Activated T-cell treated with anti-CD3 and anti-CD28 coated beads for 1 hour (primary cell): ENCODE measurements around the gene COL1A1.

Experiments used
- DNase-seq: peaks from one replicate; pipeline ENCODE4 v3.0.0-alpha.2; 2020; ENCODE audit warnings: low read depth

The COL1A1 gene

DNA sequence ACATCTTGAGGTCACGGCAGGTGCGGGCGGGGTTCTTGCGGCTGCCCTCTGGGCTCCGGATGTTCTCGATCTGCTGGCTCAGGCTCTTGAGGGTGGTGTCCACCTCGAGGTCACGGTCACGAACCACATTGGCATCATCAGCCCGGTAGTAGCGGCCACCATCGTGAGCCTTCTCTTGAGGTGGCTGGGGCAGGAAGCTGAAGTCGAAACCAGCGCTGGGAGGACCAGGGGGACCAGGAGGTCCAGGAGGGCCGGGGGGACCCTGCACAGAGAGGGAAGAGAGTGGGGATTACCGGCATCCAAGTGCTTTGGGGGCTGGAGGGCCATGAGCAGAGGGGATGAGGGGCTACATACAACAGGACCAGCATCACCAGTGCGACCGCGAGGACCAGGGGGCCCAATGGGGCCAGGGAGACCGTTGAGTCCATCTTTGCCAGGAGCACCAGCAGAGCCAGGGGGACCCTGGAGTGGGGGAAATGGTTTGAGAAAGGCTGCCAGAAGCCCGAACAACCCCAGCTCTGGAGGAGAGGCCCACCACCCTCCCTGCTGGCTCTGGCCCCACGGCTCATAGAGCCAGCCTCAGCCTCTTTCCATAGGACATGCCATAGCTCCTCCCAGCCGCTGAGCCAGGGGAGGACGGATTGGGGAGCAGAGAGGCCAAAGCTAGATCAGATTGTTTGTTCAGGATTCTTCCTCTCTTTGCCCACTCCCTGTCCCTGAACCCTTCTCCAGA, 14.6 kb downstream of the COL1A1 start:
- DNase-seq = no peak

DNA sequence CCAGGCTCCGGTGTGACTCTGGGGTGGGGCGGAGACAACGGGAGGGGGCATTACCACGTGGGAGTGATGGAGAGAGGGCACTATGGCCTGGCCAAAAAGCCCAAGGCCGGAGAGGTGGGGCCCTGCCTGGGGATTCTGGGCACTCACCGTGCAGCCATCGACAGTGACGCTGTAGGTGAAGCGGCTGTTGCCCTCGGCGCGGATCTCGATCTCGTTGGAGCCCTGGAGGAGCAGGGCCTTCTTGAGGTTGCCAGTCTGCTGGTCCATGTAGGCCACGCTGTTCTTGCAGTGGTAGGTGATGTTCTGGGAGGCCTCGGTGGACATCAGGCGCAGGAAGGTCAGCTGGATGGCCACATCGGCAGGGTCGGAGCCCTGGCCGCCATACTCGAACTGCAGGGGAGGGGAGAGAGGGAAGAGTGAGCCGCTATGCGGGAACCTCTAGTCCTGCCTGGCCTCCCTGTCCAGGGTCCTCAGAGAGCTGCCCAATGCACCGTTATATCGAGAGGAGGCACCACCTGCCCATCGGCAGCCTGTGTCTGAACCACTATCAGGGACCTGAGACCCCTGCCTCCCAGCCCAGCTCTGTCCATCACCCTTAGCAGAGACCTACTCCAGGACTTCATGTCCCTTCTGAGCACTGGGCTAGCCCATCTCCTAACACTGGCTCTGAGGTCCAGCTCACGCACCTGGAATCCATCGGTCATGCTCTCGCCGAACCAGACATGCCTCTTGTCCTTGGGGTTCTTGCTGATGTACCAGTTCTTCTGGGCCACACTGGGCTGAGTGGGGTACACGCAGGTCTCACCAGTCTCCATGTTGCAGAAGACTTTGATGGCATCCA, 15.6 kb downstream of the COL1A1 start:
- no peak for DNase-seq

DNA sequence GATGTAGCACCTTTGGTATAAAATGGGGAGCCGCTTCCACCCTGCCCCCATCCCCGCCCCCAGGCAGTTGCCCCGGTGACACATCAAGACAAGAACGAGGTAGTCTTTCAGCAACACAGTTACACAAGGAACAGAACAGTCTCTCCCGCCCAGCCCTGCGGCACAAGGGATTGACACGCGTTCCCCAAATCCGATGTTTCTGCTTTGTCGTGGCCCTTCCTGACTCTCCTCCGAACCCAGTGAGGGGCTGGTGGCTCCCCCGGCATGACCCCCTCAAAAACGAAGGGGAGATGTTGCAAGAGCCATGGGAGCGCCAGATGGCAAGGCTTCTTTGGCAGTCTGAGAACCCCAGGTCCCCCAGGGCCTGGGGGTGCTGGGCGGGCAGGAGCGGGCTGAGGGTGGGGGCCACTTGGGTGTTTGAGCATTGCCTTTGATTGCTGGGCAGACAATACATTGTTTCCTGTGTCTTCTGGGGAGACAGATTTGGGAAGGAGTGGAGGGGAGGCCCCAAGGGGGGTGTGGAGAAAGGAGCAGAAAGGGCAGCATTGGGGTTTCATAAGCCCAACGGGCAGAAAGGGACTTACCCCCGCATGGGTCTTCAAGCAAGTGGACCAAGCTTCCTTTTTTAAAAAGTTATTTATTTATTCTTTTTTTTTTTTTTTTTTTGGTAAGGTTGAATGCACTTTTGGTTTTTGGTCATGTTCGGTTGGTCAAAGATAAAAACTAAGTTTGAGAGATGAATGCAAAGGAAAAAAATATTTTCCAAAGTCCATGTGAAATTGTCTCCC, 16.6 kb downstream of the COL1A1 start:
- no peak for DNase-seq

DNA sequence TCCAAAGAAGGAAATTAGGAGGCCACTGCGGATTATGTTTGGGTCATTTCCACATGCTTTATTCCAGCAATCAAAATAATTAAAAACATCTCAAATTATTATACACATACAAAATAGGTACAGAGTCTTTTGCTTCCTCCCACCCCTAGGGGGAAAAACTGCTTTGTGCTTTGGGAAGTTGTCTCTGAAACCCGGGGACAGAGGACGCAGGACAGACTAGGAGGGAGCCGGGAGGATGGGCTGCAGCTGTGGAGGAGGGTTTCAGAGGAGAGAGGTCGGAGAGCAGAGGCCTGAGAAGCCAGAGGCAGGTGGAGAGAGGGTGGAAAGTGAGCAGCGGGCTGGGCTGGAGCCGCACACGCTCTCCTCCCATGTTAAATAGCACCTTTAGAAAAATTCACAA, 17.4 kb downstream of the COL1A1 start:
- DNase-seq = no peak

DNA sequence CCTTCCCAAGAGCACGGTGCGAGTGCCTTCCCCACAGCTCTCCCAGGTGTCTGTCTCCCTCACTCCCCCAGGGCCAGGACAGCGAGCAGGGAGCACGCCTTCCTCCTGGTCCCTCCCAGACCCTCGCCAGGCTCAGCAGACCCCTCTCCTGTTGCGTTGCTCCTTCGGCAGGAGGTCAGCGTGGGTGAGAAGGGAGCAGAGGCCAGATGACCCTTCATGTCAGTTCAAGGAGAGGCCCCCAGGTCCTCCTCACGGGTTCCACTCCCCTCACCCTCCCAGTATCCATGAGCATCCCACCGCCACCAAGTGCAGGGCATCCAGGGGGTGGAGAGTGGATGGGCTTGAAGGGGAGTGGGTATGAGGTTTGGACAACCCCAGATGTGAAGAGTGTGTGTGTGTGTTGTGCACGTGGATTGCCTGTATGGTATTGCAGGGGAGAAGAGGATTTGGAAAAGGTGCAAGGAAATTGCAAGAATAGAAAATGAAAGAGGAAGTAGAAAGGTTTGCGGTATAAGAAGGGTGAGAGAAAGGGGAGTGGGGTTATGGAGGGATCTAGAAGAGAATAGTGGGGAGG, 17.9 kb downstream of the COL1A1 start:
- no peak for DNase-seq

DNA sequence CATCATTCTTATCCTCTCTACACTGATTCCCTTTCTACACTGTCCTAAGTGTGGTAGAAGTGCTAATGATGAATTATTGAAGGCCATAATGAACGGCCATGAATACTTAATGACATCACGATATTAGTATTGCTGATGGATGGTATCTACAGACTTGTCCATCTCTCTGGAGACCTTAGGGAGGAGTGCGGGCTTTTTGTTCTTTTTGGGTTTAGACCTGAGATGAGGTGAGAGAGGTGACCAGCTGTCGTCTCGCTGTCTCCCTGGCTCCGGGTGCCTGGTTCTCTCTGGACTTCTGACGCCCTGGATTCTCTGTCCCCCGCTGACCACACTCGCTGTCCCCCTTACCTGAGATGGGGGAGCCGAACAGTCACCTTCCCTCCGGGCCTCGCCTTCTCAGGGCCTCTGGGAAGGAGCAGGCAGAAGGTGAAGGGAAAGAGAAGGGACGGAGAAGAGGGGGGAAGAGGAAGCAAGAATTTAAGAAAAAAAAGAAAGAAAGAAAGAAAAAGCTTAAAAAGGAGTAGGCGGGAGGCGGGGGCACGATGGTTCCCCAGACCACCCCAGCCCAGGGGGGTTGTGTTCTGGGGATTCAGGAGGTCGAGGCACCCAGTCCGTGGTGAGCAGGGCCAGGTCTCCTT, 18.5 kb downstream of the COL1A1 start:
- DNase-seq = no peak

DNA sequence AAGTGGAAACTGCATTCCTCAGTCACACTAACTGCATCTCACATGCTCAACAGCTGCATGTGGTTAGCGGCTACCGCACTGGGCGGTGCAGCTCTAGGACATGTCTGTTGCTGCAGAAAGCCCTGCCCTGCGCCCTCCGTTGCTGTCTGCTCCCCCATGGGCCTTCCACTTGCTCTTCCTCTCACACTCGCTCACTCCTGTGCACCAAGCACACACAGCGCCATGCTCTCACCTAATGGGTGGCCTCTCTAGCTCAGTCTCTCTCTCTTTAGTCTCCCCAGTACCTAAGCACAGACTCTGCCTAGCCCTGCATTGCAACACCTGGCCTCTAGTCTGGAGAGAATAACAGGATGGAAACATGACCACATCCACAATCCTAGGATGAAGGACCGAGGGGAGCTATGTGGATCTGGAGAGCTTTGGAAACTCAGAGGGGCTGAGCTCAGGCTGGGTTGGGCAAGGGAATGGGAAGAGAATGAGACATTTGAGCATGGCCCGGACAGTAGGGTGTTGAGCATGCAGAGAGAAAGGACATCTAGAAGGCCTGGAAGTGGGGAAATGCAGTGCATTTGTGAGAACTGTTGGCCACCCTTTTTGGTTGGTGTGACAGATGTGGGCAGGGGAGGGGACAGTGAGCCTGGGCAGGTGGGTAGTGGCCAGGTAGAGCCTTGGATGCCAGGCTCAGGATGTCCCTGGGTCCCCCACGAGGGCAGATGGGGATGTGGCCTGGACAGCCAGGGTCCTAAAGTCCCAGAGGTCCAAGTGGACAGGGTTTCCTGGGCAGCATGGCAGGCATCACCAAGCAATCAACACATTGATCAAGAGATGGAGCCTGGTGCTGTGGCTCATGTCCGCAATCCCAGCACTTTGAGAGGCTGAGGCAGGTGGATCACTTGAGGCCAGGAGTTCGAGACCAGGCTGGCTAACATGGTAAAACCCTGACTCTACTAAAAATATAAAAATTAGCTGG, 19.6 kb downstream of the COL1A1 start:
- no peak for DNase-seq

DNA sequence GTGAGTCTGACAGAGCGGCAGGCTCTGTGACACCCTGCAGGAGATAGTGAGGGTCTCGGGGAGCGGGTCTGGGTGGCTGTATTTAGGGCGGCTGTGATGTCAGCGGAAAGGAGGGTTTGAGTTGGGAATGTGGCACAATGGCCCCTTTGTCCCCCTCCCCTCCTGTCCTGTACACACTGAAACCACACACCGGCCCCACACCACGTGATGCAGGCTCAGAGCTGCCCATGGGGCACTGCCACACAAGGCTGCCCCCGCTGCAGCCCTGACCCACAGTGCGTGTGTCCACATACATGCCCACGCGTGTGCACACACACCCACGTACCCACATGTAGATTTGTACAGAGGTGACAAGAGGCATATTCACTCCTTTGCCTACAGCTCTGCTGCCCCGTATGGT, 20.3 kb downstream of the COL1A1 start:
- DNase-seq = no peak

DNA sequence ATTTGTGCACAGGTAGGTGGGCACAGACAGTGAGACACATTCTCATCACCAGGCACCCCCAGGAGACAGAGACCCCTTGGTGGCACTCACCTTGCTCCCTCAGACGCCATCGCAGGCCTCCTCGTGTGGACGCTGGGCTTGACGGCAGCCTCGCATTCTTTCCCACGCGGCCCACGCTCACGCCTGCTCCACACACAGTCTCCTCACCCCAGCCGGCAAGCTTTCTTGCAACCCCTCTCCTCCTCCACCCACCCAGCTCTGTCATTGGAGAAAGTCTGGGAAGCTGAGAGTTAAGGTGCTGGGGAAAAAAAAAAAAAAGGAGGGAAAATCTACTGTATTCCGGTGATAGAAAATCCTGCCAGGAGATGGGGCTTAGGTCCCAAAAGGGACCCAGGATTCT, 20.8 kb downstream of the COL1A1 start:
- no peak for DNase-seq

DNA sequence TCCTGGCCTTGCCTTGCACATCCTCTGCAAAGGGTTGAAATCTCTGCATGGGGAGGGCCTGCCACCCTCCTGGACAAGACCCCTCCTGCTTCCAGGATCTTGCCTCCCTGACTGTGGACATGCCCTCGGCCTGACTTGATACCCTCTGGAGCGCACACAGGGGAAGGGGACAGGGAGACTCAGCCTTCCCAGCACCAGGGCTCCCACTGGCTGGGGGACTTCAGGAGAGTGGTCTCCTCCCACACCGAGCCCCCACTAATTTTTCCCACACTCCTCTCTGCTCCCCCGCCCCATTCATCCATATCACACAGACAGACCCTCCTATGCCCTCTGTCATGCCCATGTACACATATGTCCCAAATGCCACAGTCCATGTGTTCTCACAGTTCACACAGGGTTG, 21.3 kb downstream of the COL1A1 start:
- DNase-seq = no peak

DNA sequence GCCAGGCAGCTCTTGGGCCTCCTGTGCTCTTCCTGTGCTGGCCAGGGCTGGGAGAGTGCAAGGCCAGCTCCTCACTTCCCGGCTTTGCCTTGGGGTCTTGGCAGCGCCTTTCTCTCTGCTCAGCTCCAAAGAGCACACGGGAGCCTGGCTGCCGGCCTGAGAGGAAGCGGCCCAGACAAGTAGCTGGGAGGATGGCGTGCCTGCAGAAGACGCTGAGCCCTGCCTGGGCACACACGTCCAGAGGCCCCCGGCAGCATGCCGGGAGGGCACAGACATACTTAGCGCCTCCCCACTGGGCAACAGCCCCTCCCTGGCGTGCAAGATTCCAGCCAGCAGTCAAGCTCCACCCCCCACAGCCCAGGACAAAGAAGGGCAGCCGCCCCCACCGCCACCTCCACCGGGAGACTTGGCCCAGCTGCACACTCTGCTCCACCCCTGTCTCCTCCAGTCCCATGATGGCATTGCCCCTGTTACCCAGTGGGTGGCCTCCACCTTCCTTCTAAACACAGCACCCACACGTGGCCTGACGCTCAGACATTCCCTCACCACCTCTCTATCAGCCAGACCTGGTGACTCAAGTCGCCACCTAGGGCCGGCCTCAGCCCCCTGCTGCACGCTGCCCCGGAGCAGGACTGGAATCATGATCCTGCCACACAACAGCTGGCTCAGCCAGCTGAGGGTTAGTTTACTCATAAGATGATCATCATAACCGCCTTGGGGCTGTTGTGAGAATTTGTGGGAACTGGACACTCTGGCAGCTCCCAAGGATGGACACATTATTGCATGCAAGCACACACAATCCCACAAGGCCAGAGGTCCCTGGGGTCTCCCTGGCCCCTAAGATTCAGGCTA, 23.2 kb downstream of the COL1A1 start:
- peak; percentile 20 for DNase-seq

DNA sequence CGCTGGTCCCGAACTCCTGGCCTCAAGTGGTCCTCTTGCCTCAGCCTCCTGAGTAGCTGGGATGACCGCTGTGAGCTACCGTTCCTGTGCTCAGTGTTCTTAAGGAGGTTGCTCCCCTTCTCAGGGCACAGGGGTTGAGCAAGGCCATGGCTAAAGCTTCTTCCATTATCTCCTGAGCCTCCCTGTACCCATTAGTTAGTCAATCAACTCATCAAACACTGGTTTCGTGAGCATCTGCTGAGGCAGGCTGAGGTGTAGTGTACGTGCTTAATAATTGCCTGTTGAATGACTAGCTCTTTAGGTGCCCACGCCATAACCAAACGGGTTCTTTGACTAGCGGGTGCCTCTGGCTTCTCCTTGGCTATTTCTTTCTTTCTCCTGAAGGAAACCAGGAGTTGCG, 24.0 kb downstream of the COL1A1 start:
- no peak for DNase-seq

DNA sequence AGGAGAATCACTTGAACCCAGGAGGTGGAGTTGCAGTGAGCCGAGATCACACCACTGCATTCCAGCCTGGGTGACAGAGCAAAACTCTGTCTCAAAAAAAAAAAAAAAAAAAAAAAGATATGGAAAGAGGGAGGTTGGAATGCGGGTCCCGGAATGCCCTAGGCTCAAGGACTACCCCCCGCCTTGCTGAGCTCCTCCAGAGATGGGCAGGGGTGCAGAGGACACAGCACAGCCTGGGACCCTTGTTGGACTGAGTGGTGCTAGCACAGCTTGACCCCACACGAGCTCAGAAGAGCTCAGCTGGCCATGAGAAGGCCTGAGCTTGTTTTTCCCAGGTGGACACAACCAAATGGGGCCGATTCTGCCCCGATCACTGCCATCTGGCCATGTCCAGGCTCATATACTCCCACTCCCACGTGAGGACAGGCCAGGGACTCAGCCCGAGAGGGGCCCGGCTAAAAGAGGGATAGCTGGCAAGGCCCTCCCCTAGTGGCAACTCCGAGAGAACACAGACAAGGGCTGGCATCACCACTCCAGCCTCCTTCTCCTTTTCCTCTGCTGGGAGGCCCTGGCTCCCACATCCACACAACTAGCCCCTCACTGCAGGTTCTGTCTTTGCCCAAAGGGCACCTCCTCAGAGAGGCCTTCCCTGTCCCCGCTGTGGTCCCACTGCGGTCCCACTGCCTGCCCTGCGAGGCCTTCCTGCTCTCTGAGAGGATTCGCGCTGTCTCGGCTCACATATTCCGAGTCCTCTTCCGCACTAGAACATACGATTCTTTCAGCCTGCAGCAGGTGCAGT, 24.7 kb downstream of the COL1A1 start:
- no peak for DNase-seq

DNA sequence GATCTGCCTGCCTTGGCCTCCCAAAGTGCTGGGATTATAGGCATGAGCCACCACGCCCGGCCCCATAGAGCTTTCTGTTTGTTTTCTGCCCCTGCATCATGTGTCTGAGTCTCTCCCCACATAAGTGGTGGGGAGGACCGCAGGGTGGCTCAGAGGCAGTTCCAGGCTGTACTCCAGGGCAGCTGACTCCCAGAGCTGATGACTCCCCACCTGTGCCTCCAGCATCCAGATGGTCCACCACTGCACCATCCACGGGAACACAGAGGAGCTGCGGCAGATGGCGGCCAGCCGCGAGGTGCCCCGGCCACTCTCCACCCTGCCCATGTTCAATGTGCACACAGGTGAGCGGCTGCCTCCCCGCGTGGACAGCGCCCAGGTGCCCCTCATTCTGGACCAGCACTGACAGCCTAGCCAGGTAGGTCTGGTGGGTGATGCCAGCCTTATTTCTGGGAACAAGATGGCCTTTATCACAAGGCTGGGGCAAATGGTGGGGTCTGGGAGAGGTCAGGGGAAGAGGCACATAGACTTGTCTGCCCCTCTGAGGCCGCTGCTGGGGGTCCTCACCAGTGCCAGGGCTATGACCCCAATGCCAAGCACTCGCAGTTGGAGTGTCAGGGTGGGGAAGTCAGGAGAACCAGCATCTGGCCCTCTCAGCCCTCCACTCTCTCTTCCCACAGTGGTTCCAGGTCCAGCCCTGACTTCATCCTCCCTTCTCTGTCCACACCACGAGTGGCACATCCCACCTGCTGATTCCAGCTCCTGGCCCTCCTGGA, 26.2 kb downstream of the COL1A1 start:
- no peak for DNase-seq

DNA sequence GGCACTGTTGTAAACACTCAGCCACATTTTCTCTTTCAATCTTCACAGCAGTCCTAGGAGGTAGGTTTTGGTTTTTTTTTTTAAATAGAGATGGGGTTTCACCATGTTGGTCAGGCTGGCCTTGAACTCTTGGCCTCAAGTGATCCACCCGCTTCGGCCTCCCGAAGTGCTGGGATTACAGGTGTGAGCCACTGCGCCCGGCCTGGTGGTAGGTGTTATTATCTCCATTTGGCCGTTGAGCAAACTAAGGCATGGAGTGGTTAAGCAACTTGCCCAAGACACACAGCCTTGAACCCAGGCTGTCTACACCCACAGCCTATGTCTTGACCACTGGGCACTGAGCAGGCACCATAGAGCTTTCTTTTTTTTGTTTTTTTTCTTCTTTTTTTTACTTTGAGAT, 27.0 kb downstream of the COL1A1 start:
- DNase-seq = no peak

DNA sequence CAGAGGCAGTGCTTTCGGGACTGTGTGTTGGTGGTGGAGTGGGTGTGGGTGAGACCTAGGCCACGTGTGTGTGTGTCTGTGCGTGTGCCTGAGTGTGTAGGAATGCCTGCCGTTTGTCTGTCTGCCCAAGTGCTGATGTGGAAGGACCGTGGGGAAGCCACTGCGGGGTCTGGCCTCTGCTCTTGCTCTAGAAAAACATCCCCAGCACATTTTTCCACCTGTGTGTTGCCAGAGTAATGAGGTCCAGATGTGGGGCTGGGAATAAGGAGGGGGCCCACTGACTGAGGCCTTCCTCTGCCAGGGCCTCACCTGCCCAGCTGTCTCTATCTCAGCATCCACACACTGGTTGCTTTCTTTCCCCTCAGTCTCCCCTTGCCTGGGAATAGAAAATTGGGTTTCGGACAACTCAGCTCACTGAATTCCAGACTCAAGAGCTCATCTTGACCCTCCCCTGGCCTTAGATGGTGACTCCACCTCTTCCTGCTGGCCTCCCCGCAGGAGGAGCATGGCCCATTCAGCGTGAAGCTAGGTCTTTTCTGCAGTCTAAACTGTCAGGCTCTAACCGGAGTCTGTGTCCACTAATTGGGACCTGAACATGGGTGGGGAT, 28.0 kb downstream of the COL1A1 start:
- DNase-seq = no peak

DNA sequence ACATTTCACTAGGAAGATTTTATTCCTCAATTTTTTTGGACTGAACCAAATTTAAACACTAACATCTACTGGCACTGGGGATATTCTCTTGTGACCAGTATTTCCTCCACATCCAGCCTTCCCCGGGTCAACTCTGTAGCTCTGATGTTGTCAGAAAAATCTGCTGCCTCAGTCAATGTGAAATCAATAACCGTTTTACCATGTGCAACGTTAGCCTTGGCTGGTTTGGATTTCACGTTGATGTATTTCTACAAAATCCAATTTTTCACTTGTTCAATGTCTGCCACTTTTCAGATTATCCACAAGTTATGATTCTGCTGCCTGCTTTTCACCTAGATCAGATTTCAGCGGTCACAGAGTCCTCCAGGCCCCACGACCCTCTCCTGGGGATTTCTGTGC, 28.5 kb downstream of the COL1A1 start:
- no peak for DNase-seq

DNA sequence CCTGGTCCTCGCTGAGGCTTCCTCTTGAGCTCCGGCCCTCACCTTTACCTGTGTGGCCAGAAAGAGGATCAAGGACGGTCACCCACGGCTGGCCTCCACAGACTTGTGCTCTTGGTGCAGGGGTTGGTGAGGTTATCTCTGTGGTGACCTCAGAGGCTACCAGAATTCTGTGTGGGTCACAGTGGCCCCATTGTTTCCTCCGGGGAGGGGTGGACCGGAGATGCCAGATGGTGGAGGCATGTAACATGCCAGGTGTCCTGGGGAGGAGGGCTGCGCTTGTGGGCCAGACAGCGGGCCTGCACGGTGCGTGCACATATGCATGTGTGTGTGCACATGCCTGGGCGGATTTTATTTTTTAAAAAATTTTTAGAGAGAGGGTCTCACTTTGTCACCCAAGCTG, 29.3 kb downstream of the COL1A1 start:
- DNase-seq = no peak
